RWPE2 (cell line): Measurements from ENCODE around the gene NEDD4L.

Experiments used
- ATAC-seq: fragments of 200-7000 bp; cut with Tn5 transposase; 3 replicates; pipeline ENCODE4 v1.9.1; 2021; ENCODE audit warnings: low read depth
- DNase-seq: peaks from one replicate; pipeline ENCODE4 v3.0.0-alpha.2; 2020; ENCODE audit warnings: low spot score
- H3K27ac ChIP-seq: fragments of 450-650 bp; 2 replicates; pipeline ENCODE4 v1.5.1; 2017; ENCODE audit warnings: mild to moderate bottlenecking; ENCODE audit not compliant: poor library complexity, severe bottlenecking
- H3K27me3 ChIP-seq: fragments of 250-450 bp; sonication (Bioruptor Pico); 2 replicates; pipeline ENCODE4 v1.5.1; 2021; ENCODE audit warnings: mild to moderate bottlenecking, moderate library complexity; ENCODE audit not compliant: insufficient read depth, poor library complexity, severe bottlenecking
- H3K36me3 ChIP-seq: fragments of 250-450 bp; sonication (Bioruptor Pico); 2 replicates; pipeline ENCODE4 v1.5.1; 2020; ENCODE audit warnings: low read depth, mild to moderate bottlenecking, moderate library complexity
- H3K4me1 ChIP-seq: fragments of 250-450 bp; sonication (Bioruptor Pico); 2 replicates; pipeline ENCODE4 v1.5.1; 2021; ENCODE audit warnings: mild to moderate bottlenecking, moderate library complexity; ENCODE audit not compliant: insufficient read depth, poor library complexity, severe bottlenecking
- H3K4me3 ChIP-seq: fragments of 250-450 bp; sonication (Bioruptor Pico); 2 replicates; pipeline ENCODE4 v1.5.1; 2021; ENCODE audit warnings: mild to moderate bottlenecking, moderate library complexity; ENCODE audit not compliant: severe bottlenecking
- H3K9me3 ChIP-seq: fragments of 250-450 bp; sonication (Bioruptor Pico); 2 replicates; pipeline ENCODE4 v1.5.1; 2021; ENCODE audit warnings: mild to moderate bottlenecking, moderate library complexity; ENCODE audit not compliant: severe bottlenecking
- TF ChIP-seq, protein P1 (sequence below): fragments of 450-650 bp; IDR thresholded peaks from one replicate; pipeline ENCODE4 v1.5.1; 2017; ENCODE audit warnings: mild to moderate bottlenecking, moderate library complexity; ENCODE audit not compliant: poor library complexity, severe bottlenecking

The NEDD4L gene

DNA sequence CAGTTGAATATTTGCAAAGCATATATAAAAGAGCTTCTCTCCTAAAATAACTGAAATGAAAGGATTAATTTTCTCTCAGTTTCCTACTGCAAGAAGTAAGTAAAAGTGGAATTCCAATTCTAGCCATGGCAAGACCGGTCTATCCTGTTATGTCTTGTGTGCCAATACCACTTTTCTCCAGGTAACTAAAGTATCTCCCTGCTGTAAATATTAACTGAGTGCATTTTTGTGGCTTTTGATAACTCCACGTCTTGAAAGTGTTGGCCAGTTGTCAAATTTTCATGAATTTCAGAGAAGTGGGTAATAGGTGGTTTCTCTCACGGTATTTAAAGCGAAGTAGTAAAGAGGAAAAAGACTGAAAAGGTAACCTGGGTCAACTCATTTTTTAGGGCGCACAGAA, 225.9 kb downstream of the NEDD4L start:
- peak; percentile 66 for ATAC-seq
- H3K36me3 ChIP-seq, result peaks cover 8% of the 10 kb centered on the region; the same call in 1 of the 2 replicates
- TF ChIP-seq, protein P1, sequence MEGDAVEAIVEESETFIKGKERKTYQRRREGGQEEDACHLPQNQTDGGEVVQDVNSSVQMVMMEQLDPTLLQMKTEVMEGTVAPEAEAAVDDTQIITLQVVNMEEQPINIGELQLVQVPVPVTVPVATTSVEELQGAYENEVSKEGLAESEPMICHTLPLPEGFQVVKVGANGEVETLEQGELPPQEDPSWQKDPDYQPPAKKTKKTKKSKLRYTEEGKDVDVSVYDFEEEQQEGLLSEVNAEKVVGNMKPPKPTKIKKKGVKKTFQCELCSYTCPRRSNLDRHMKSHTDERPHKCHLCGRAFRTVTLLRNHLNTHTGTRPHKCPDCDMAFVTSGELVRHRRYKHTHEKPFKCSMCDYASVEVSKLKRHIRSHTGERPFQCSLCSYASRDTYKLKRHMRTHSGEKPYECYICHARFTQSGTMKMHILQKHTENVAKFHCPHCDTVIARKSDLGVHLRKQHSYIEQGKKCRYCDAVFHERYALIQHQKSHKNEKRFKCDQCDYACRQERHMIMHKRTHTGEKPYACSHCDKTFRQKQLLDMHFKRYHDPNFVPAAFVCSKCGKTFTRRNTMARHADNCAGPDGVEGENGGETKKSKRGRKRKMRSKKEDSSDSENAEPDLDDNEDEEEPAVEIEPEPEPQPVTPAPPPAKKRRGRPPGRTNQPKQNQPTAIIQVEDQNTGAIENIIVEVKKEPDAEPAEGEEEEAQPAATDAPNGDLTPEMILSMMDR, result no peak
- no peak for DNase-seq
- H3K4me1 ChIP-seq, result peaks cover 74% of the 10 kb centered on the region
- no peaks in the 10 kb centered on the region for H3K27me3 ChIP-seq
- no peaks in the 10 kb centered on the region for H3K9me3 ChIP-seq
- no peak overlapping the region for H3K4me3 ChIP-seq
- H3K27ac ChIP-seq, result peak overlapping the region; percentile 95

GRCh38 chr18:58270396-58270795, 226.4 kb downstream of the NEDD4L start:
- Histone ChIP-seq H3K27ac (peak overlapping the region; percentile 95), H3K9me3 (no peaks in the 10 kb centered on the region), H3K4me3 (no peak overlapping the region), H3K27me3 (no peaks in the 10 kb centered on the region), H3K36me3 (peaks cover 7% of the 10 kb centered on the region; the same call in 1 of the 2 replicates), H3K4me1 (peaks cover 70% of the 10 kb centered on the region)
- no peak; the same call in 2 of the 3 replicates for ATAC-seq
- no peak for DNase-seq
- TF ChIP-seq, protein P1, result no peak

- Histone ChIP-seq H3K27me3 (no peaks in the 10 kb centered on the region), H3K9me3 (no peaks in the 10 kb centered on the region), H3K4me1 (peaks cover 64% of the 10 kb centered on the region), H3K27ac (peak overlapping the region; percentile 95), H3K36me3 (no peaks in the 10 kb centered on the region), H3K4me3 (no peak overlapping the region)
- DNase-seq, result no peak
- ATAC-seq, result no peak
- TF ChIP-seq, protein P1, result no peak
Measured at GRCh38 chr18:58271770-58272169, 227.7 kb downstream of the NEDD4L start.

DNA sequence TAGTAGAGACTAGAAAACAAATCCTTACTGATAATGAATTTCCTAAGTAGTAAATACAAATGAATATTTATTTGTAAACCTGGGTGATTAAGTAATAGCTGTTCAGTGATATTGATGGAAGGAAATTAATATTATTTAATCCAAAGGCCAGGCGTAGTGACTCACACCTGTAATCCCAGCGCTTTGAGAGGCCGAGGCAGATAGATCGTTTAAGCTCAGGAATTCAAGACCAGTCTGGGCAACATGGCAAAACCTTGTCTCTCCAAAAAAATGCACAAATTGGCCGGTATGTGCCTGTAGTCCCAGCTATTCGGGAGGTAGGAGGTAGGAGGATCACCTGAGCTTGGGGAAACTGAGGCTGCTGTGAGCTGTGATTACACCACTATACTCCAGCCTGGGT, 228.2 kb downstream of the NEDD4L start:
- Histone ChIP-seq H3K9me3 (no peaks in the 10 kb centered on the region), H3K27ac (peak overlapping the region; percentile 95), H3K36me3 (no peaks in the 10 kb centered on the region), H3K27me3 (no peaks in the 10 kb centered on the region), H3K4me1 (peaks cover 66% of the 10 kb centered on the region), H3K4me3 (no peak overlapping the region)
- TF ChIP-seq, protein P1, result no peak
- ATAC-seq, result no peak
- DNase-seq, result no peak

DNA sequence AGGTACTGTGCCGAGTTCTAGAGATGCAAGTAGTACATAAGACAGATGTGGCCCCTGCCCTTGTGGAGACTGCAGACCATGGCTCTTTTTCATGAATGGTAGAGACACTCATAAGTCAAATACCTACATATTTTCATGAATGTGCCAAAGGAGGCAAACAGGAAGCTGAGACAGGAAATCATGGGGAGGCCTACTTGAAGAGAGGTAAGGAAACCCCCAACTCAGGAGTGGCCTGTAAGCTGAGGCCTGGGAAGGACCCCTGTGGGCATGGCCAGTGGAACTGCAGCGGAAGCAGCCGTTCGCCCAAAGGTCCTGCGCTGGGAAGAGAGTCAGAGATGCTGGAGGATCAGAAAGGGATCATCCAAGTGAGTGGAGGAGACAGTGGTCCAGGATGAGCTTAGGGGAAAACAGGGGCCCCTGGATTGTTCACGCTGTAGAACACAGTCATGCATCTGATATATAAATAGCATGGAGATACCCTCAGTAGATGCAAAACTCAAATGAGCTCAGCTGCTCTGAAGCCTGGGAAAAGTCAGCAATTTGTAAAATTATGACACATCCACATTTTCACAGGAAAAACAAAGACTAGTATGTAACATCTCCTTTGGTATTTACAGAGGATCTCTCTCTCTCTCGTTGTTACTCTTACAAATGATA, 228.9 kb downstream of the NEDD4L start:
- TF ChIP-seq, protein P1, result no peak
- Histone ChIP-seq H3K27ac (peak overlapping the region; percentile 95), H3K27me3 (no peaks in the 10 kb centered on the region), H3K4me1 (peaks cover 65% of the 10 kb centered on the region), H3K4me3 (no peak overlapping the region), H3K9me3 (no peaks in the 10 kb centered on the region), H3K36me3 (no peaks in the 10 kb centered on the region)
- DNase-seq (no peak), ATAC-seq (no peak)
